Lower leg skin (tissue), 3 donors: Measurements from ENCODE around the gene RHPN2.

Source experiments
- POLR2A ChIP-seq, 2 donors: fragments of 450-650 bp; IDR thresholded peaks; one replicate each; pipeline ENCODE4 v1.6.1; 2016 to 2017; ENCODE audit warnings: antibody characterized with exemption in 2 of 2, mild to moderate bottlenecking in 1 of 2, moderate library complexity in 1 of 2
- TF ChIP-seq, protein P1 (sequence below), 3 donors: fragments of 450-650 bp; IDR thresholded peaks; one replicate each; pipeline ENCODE4 v1.5.1; 2016; ENCODE audit warnings: antibody characterized with exemption in 3 of 3, mild to moderate bottlenecking in 3 of 3, moderate library complexity in 2 of 3

- no peak for TF ChIP-seq POLR2A (IDR thresholded peaks at IDR 0.05)
- TF ChIP-seq, protein P1, sequence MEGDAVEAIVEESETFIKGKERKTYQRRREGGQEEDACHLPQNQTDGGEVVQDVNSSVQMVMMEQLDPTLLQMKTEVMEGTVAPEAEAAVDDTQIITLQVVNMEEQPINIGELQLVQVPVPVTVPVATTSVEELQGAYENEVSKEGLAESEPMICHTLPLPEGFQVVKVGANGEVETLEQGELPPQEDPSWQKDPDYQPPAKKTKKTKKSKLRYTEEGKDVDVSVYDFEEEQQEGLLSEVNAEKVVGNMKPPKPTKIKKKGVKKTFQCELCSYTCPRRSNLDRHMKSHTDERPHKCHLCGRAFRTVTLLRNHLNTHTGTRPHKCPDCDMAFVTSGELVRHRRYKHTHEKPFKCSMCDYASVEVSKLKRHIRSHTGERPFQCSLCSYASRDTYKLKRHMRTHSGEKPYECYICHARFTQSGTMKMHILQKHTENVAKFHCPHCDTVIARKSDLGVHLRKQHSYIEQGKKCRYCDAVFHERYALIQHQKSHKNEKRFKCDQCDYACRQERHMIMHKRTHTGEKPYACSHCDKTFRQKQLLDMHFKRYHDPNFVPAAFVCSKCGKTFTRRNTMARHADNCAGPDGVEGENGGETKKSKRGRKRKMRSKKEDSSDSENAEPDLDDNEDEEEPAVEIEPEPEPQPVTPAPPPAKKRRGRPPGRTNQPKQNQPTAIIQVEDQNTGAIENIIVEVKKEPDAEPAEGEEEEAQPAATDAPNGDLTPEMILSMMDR (IDR thresholded peaks at IDR 0.05), result no peak
These were observed 88.4 kb downstream of the RHPN2 start for GRCh38 chr19:32976223-32976805.
